Astrocyte of the cerebellum (primary cell): ENCODE results near the gene SIX2.

Experiments
- DNase-seq: peaks from one replicate; pipeline ENCODE4 v3.0.0-alpha.2; 2011; ENCODE audit warnings: low read depth
- H3K4me3 ChIP-seq: 2 replicates; pipeline ENCODE4 v1.5.1; 2011; ENCODE audit warnings: mild to moderate bottlenecking, low read depth, low read length, moderate library complexity
- CTCF ChIP-seq: IDR thresholded peaks from 2 replicates; pipeline ENCODE4 v1.5.1; 2012; ENCODE audit warnings: low read length, low read depth, moderate library complexity, mild to moderate bottlenecking; ENCODE audit errors: missing control alignments
- in situ Hi-C: cut with HindIII; loops from 2 replicates; pipeline ENCODE4 v1.10.0; 2017; ENCODE audit warnings: low sequenced_read_pairs

The SIX2 gene

GRCh38 chr2:45013229-45014015 is 4.2 kb upstream of the SIX2 start:
- no peak for DNase-seq
- in situ Hi-C loops, result loop anchor here (5.0 kb wide), 1 partner anchor 46 kb away; no protein-coding TSS in a partner anchor
- TF ChIP-seq CTCF, result no peak
- H3K4me3 ChIP-seq, result peak overlapping the region; percentile 28

DNA sequence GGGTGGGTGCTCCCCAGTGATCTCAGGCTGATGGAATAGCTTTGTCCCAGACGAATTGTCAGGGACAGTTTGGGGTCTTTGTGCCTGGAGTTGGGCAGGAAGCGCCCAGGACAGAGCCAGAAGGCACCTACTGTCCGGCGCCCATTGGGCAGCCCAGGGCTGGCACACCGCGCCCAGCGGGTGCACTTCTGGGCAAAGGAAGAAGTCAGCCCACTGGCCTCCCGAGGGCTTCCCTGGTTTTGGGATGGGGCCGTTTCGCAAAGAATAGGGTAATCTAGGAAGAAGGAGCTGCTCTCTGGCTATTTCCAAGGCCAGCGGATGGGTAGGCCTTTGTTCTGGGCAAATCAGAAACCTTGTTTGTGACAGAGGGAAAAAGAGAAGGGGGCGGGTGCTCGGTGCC is 3.5 kb upstream of the SIX2 start:
- in situ Hi-C loops, result loop anchor here (5.0 kb wide), 1 partner anchor 45 kb away; no protein-coding TSS in a partner anchor
- no peak for DNase-seq
- H3K4me3 ChIP-seq, result no peak overlapping the region
- no peak for TF ChIP-seq CTCF

- no peak overlapping the region for H3K4me3 ChIP-seq
- in situ Hi-C loops, result loop anchor here (5.0 kb wide), 1 partner anchor 45 kb away; no protein-coding TSS in a partner anchor
- DNase-seq, result no peak
- TF ChIP-seq CTCF, result no peak
These were observed 2.7 kb upstream of the SIX2 start for GRCh38 chr2:45011621-45012602.

GRCh38 chr2:45011121-45011520 is 1.9 kb upstream of the SIX2 start:
- in situ Hi-C loops, result loop anchor here (5.0 kb wide), 1 partner anchor 44 kb away; no protein-coding TSS in a partner anchor
- DNase-seq, result no peak
- TF ChIP-seq CTCF, result no peak
- no peak overlapping the region for H3K4me3 ChIP-seq

- no peak for TF ChIP-seq CTCF
- in situ Hi-C loops, result loop anchor here (5.0 kb wide), 1 partner anchor 43 kb away; no protein-coding TSS in a partner anchor
- H3K4me3 ChIP-seq, result peak overlapping the region; percentile 41
- DNase-seq, result no peak
These were observed 1.4 kb upstream of the SIX2 start for GRCh38 chr2:45010702-45011012.

GRCh38 chr2:45009928-45010701 is 863 bp upstream of the SIX2 start:
- in situ Hi-C loops, result loop anchor here (5.0 kb wide), 1 partner anchor 43 kb away; no protein-coding TSS in a partner anchor
- TF ChIP-seq CTCF, result no peak
- H3K4me3 ChIP-seq, result peak overlapping the region; percentile 41
- no peak for DNase-seq
